Activated CD4-positive, alpha-beta T cell treated with anti-CD3 and anti-CD28 coated beads, Interleukin-2, amount 10 ng/mL, durations not matched to agents 7 days and 5 days (primary cell): ENCODE results near the gene DTX3L. TPM values are rescaled to one million over a fixed set of nuclear protein-coding genes. Genes with fewer than 3 reads are reported as not detected.
A peak's percentile ranks its signal among the peaks of the same experiment; 100 is the strongest.

Source experiments
- CTCF ChIA-PET: fragments of 350-600 bp; sonication (Branson Sonifier 250); formaldehyde crosslinking; loops from one replicate; lab custom pipeline; 2021; ENCODE audit warnings: antibody characterized with exemption; lab: Charles Lee
- POLR2A ChIA-PET: fragments of 350-600 bp; sonication (Branson Sonifier 250); formaldehyde crosslinking; loops from one replicate; lab custom pipeline; 2021; ENCODE audit warnings: antibody characterized with exemption; lab: Charles Lee
- DNase-seq: peaks from one replicate; pipeline ENCODE4 v3.0.0-alpha.2; 2020
- H3K27ac Mint-ChIP-seq: one replicate; pipeline ENCODE4 v1.8.0; 2021; ENCODE audit warnings: mild to moderate bottlenecking, moderate library complexity, mixed read lengths
- H3K27me3 Mint-ChIP-seq: one replicate; pipeline ENCODE4 v1.8.0; 2021; ENCODE audit warnings: mixed read lengths
- H3K36me3 Mint-ChIP-seq: one replicate; pipeline ENCODE4 v1.8.0; 2021; ENCODE audit warnings: low read depth, mixed read lengths
- H3K4me1 Mint-ChIP-seq: one replicate; pipeline ENCODE4 v1.8.0; 2021; ENCODE audit warnings: mixed read lengths
- H3K4me3 Mint-ChIP-seq: one replicate; pipeline ENCODE4 v1.8.0; 2021; ENCODE audit warnings: mild to moderate bottlenecking, moderate library complexity, mixed read lengths
- H3K9me3 Mint-ChIP-seq: one replicate; pipeline ENCODE4 v1.8.0; 2021; ENCODE audit warnings: mixed read lengths
- total RNA-seq, 2 experiments: library from RNA; stranded (reverse); gene quantifications; one replicate each; pipeline ENCODE4 v1.2.3, GENCODE V29; 2021

The DTX3L gene
- total RNA-seq, 2 experiments from 2014 or later: 162 to 189 TPM

- ChIA-PET CTCF (interaction anchor here (0.6 to 0.9 kb wide), 2 partner anchors 13 to 68 kb away, joined by 3 read pairs; no protein-coding TSS in a partner anchor), POLR2A (no interaction called here)
- no peaks in the 10 kb centered on the region for H3K27me3 Mint-ChIP-seq
- peaks cover 11% of the 10 kb centered on the region for H3K9me3 Mint-ChIP-seq
- H3K4me3 Mint-ChIP-seq: no peak overlapping the region
- no peak for DNase-seq
- peaks cover 46% of the 10 kb centered on the region for H3K36me3 Mint-ChIP-seq
- H3K4me1 Mint-ChIP-seq: peaks cover 19% of the 10 kb centered on the region
- no peak overlapping the region for H3K27ac Mint-ChIP-seq
Measured at GRCh38 chr3:122587572-122587971, 23.4 kb downstream of the DTX3L start.

DNA sequence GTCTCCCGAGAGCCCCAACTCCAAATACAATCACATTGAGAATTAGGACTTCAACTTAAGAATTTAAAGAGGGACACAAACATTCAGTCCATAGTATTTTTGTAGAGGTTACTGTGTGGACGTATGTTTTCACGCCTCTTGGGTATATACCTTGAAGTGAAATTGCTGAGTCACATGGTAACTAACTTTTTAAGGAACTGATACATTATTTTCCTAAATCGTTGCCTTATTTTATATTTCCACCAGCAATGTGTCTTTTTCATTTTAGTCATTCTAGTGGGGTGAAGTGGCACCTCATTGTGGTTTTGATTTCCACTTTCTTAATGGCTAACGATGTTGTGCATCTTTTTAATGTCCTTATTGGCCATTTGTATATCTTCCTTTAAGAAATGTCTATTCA, 25.2 kb downstream of the DTX3L start:
- H3K4me1 Mint-ChIP-seq: peaks cover 16% of the 10 kb centered on the region
- ChIA-PET POLR2A (no interaction called here), CTCF (no interaction called here)
- H3K36me3 Mint-ChIP-seq: peaks cover 33% of the 10 kb centered on the region
- no peak for DNase-seq
- no peak overlapping the region for H3K27ac Mint-ChIP-seq
- no peaks in the 10 kb centered on the region for H3K27me3 Mint-ChIP-seq
- peaks cover 2% of the 10 kb centered on the region for H3K9me3 Mint-ChIP-seq
- H3K4me3 Mint-ChIP-seq: no peak overlapping the region

DNA sequence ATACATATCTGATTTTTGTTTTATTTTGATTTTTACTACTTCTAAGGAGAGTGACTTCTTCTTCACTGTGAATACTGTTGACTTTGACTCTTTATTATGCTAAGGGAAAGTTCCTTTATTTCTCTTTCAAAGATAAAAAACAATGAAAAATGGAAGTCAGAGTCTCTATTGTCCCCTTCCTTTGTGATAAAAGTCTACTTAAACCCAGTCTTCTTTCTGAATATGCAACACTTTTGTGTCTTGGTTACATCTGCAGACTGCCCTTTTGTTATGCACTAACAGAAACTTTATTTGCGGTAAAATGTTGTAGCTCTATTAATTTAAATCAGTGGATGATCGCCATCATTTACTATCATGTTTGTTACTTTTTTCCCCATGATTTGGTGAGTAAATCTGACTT, 26.5 kb downstream of the DTX3L start:
- Mint-ChIP-seq H3K36me3 (peaks cover 26% of the 10 kb centered on the region), H3K27ac (no peak overlapping the region), H3K4me3 (no peak overlapping the region), H3K27me3 (no peaks in the 10 kb centered on the region), H3K4me1 (peaks cover 14% of the 10 kb centered on the region), H3K9me3 (no peaks in the 10 kb centered on the region)
- POLR2A ChIA-PET: no interaction called here
- CTCF ChIA-PET: no interaction called here
- DNase-seq: no peak

DNA sequence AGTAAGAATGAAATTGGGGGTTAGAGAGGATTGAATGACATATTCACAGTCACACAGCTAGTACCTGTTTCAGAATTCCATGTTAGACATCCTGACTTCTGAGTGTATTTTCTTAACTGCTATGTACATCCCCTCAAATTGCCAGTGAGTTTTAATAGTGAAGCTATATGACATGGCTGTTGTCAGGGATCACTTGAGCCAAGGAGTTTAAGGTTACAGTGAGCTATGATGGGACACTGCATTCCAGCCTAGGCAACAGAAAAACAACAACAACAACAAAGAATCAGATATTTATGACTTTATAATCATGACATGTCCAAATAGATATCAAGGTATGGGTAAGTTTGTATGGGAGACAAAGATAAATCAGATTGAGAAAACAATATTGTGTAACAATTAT, 29.9 kb downstream of the DTX3L start:
- Mint-ChIP-seq H3K36me3 (peaks cover 30% of the 10 kb centered on the region), H3K4me3 (no peak overlapping the region), H3K27me3 (no peaks in the 10 kb centered on the region), H3K27ac (no peak overlapping the region), H3K9me3 (peaks cover 2% of the 10 kb centered on the region), H3K4me1 (peaks cover 6% of the 10 kb centered on the region)
- no peak for DNase-seq
- ChIA-PET CTCF (interaction anchor here (0.6 to 1.2 kb wide), 4 partner anchors 10 to 130 kb away, joined by 3 to 6 read pairs (median 4); no protein-coding TSS in a partner anchor), POLR2A (no interaction called here)

GRCh38 chr3:122598151-122598550, 34.0 kb downstream of the DTX3L start:
- no peak for DNase-seq
- POLR2A ChIA-PET: interaction anchor here (0.7 kb wide), 1 partner anchor 114 kb away, joined by 4 read pairs; no protein-coding TSS in a partner anchor
- peaks cover 5% of the 10 kb centered on the region for H3K9me3 Mint-ChIP-seq

DNA sequence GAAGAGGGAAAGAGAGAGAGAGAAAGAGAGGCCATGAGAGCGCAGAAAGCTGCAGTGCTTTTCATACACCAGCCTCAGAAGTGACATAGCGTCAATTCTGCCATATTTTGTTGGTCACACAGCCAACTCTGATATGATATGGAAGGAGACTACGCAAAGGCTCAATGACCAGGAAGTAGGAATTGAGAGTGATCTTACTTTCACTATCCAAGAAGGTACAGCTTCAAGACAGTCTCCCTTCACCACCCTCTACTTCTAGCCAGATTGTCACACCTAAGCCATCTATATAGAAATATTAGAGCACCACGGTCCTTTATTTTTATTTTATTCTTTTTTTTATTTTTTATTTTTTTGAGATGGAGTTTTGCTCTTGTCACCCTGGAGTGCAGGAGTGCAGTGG, 34.4 kb downstream of the DTX3L start:
- Mint-ChIP-seq H3K27ac (no peak overlapping the region), H3K4me3 (no peak overlapping the region), H3K36me3 (peaks cover 43% of the 10 kb centered on the region), H3K27me3 (no peaks in the 10 kb centered on the region), H3K9me3 (peaks cover 5% of the 10 kb centered on the region), H3K4me1 (peaks cover 10% of the 10 kb centered on the region)
- no peak for DNase-seq
- CTCF ChIA-PET: no interaction called here
- POLR2A ChIA-PET: interaction anchor here (0.7 kb wide), 1 partner anchor 113 kb away, joined by 4 read pairs; no protein-coding TSS in a partner anchor

More at GRCh38 chr3:122598151-122598550, 34.0 kb downstream of the DTX3L start:
- H3K27me3 Mint-ChIP-seq: no peaks in the 10 kb centered on the region
- peaks cover 8% of the 10 kb centered on the region for H3K4me1 Mint-ChIP-seq
- peaks cover 39% of the 10 kb centered on the region for H3K36me3 Mint-ChIP-seq
- CTCF ChIA-PET: no interaction called here
- no peak overlapping the region for H3K4me3 Mint-ChIP-seq
- no peak overlapping the region for H3K27ac Mint-ChIP-seq

GRCh38 chr3:122602011-122602710, 38.0 kb downstream of the DTX3L start:
- peaks cover 12% of the 10 kb centered on the region for H3K4me1 Mint-ChIP-seq
- H3K4me3 Mint-ChIP-seq: no peak overlapping the region
- POLR2A ChIA-PET: no interaction called here
- no peak overlapping the region for H3K27ac Mint-ChIP-seq
- peaks cover 43% of the 10 kb centered on the region for H3K36me3 Mint-ChIP-seq
- CTCF ChIA-PET: no interaction called here
- DNase-seq: no peak
- peaks cover 5% of the 10 kb centered on the region for H3K9me3 Mint-ChIP-seq
- H3K27me3 Mint-ChIP-seq: no peaks in the 10 kb centered on the region

- H3K4me1 Mint-ChIP-seq: peaks cover 15% of the 10 kb centered on the region
- H3K4me3 Mint-ChIP-seq: no peak overlapping the region
- DNase-seq: no peak
- ChIA-PET CTCF (interaction anchor here (0.6 kb wide), 1 partner anchor 1056 kb away, joined by 3 read pairs; no protein-coding TSS in a partner anchor), POLR2A (interaction anchor here (0.6 kb wide), 1 partner anchor 49 kb away, joined by 4 read pairs; no protein-coding TSS in a partner anchor)
- H3K27ac Mint-ChIP-seq: no peak overlapping the region
- H3K27me3 Mint-ChIP-seq: no peaks in the 10 kb centered on the region
- H3K9me3 Mint-ChIP-seq: peaks cover 5% of the 10 kb centered on the region
- peaks cover 52% of the 10 kb centered on the region for H3K36me3 Mint-ChIP-seq
Measured at GRCh38 chr3:122603056-122603455, 38.9 kb downstream of the DTX3L start.

GRCh38 chr3:122606330-122606729, 42.2 kb downstream of the DTX3L start:
- peaks cover 5% of the 10 kb centered on the region for H3K9me3 Mint-ChIP-seq

DNA sequence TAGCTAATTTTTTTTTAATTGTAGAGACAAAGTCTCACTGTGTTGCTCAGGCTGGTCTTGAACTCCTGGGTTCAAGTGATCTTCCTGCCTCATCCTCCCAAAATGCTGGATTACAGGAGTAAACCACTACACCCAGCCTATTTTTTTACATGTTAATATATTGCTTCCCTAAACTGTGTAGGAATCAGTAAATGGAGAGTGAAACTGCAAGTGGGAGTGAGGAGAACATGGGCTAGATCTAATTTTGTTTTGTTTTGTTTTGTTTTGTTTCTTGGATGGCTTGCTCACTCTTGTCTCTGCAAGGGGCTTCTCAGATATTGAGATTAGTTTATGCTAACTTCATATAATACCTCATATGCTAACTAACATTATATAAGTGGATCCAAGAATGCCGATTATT, 44.8 kb downstream of the DTX3L start:
- peaks cover 29% of the 10 kb centered on the region for H3K4me1 Mint-ChIP-seq
- no peaks in the 10 kb centered on the region for H3K27me3 Mint-ChIP-seq
- ChIA-PET CTCF (no interaction called here), POLR2A (no interaction called here)
- H3K4me3 Mint-ChIP-seq: no peak overlapping the region
- H3K36me3 Mint-ChIP-seq: peaks cover 61% of the 10 kb centered on the region
- peaks cover 5% of the 10 kb centered on the region for H3K9me3 Mint-ChIP-seq
- peak overlapping the region; percentile 84 for H3K27ac Mint-ChIP-seq
- no peak for DNase-seq

More at GRCh38 chr3:122606330-122606729, 42.2 kb downstream of the DTX3L start:
- ChIA-PET POLR2A (no interaction called here), CTCF (no interaction called here)
- Mint-ChIP-seq H3K27me3 (no peaks in the 10 kb centered on the region), H3K4me1 (peaks cover 33% of the 10 kb centered on the region), H3K27ac (no peak overlapping the region), H3K36me3 (peaks cover 61% of the 10 kb centered on the region), H3K4me3 (no peak overlapping the region)
- no peak for DNase-seq

- Mint-ChIP-seq H3K9me3 (peaks cover 5% of the 10 kb centered on the region), H3K36me3 (peaks cover 60% of the 10 kb centered on the region), H3K27ac (peak overlapping the region; percentile 87), H3K27me3 (no peaks in the 10 kb centered on the region), H3K4me3 (peak overlapping the region; percentile 21), H3K4me1 (peaks cover 28% of the 10 kb centered on the region)
- POLR2A ChIA-PET: interaction anchor here (0.7 kb wide), 1 partner anchor 45 kb away, joined by 6 read pairs; no protein-coding TSS in a partner anchor
- CTCF ChIA-PET: interaction anchor here (0.6 to 1.2 kb wide), 3 partner anchors 12 to 43 kb away, joined by 3 to 4 read pairs (median 3); no protein-coding TSS in a partner anchor
- DNase-seq: peak; percentile 36
Measured at GRCh38 chr3:122609798-122610559, 45.8 kb downstream of the DTX3L start.

DNA sequence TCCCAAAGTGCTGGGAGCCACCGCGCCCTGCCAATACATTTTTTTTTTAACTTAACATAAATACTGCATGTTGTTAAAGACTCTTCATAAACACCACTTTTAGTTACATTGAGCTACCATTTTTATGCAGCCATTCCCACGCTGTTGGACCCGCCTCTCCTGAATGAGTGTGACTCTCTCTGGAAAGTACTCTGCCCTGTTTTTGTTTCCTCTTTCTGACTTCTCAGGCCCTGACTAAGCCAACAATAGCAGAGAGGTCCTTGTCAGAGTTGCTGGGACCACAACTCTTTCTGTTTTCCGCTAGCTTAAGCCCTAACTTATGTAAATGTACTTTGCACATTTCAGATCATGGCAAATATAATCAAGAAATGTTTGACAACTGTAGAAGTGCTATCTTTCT, 48.6 kb downstream of the DTX3L start:
- H3K27ac Mint-ChIP-seq: peak overlapping the region; percentile 69
- H3K27me3 Mint-ChIP-seq: no peaks in the 10 kb centered on the region
- ChIA-PET POLR2A (no interaction called here), CTCF (interaction anchor here (1.2 to 1.3 kb wide), 2 partner anchors 13 to 19 kb away, joined by 3 to 4 read pairs; no protein-coding TSS in a partner anchor)
- peaks cover 66% of the 10 kb centered on the region for H3K36me3 Mint-ChIP-seq
- no peak for DNase-seq
- H3K9me3 Mint-ChIP-seq: peaks cover 5% of the 10 kb centered on the region
- H3K4me3 Mint-ChIP-seq: no peak overlapping the region
- peaks cover 29% of the 10 kb centered on the region for H3K4me1 Mint-ChIP-seq

DNA sequence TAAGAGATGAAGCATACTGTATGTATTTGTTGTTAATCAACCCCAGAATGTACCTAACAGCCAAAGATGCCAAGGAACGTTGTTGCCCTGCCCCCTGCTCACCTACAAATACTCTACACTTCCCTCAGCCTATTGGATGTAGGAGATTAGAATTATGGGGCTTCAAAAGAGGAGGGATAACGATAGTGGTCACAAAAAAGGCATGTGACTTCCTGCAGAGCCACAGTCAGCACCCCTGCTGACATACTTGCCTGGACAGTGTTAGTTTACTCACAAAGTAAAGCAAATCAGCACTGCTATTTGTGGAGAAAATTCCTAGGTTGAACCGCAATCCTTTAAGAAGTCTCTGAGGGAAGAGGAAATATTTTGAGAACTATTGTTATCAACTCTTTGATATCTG, 51.2 kb downstream of the DTX3L start:
- ChIA-PET POLR2A (no interaction called here), CTCF (no interaction called here)
- Mint-ChIP-seq H3K27ac (no peak overlapping the region), H3K4me3 (no peak overlapping the region), H3K4me1 (peaks cover 8% of the 10 kb centered on the region), H3K27me3 (no peaks in the 10 kb centered on the region), H3K9me3 (peaks cover 5% of the 10 kb centered on the region), H3K36me3 (peaks cover 70% of the 10 kb centered on the region)
- DNase-seq: no peak
